Activated CD4-positive, alpha-beta T cell treated with anti-CD3 and anti-CD28 coated beads for 36 hours (primary cell): Measurements from ENCODE around the gene RNH1. TPM values are rescaled to one million over a fixed set of nuclear protein-coding genes. Genes with fewer than 3 reads are reported as not detected.
A peak's percentile ranks its signal among the peaks of the same experiment; 100 is the strongest.

Source experiments
- ATAC-seq: fragments of 200-7000 bp; cut with Tn5 transposase; one replicate; pipeline ENCODE4 v1.10.0; 2021; ENCODE audit warnings: mild to moderate bottlenecking, moderate library complexity
- CTCF ChIA-PET: fragments of 350-600 bp; sonication (Branson Sonifier 250); formaldehyde crosslinking; loops from one replicate; lab custom pipeline; 2021; ENCODE audit warnings: antibody characterized with exemption; lab: Charles Lee
- POLR2A ChIA-PET: fragments of 350-600 bp; sonication (Branson Sonifier 250); formaldehyde crosslinking; loops from one replicate; lab custom pipeline; 2021; ENCODE audit warnings: antibody characterized with exemption, inconsistent platforms; lab: Charles Lee
- DNase-seq: peaks from one replicate; pipeline ENCODE4 v3.0.0-alpha.2; 2020
- H3K27ac Mint-ChIP-seq: one replicate; pipeline ENCODE4 v1.8.0; 2021; ENCODE audit warnings: mixed read lengths
- H3K27me3 Mint-ChIP-seq: one replicate; pipeline ENCODE4 v1.8.0; 2021; ENCODE audit warnings: mixed read lengths
- H3K36me3 Mint-ChIP-seq: one replicate; pipeline ENCODE4 v1.8.0; 2021; ENCODE audit warnings: low read depth, mixed read lengths
- H3K4me1 Mint-ChIP-seq: one replicate; pipeline ENCODE4 v1.8.0; 2021; ENCODE audit warnings: mixed read lengths
- H3K4me3 Mint-ChIP-seq: one replicate; pipeline ENCODE4 v1.8.0; 2021; ENCODE audit warnings: mild to moderate bottlenecking, moderate library complexity, mixed read lengths
- H3K9me3 Mint-ChIP-seq: one replicate; pipeline ENCODE4 v1.8.0; 2021; ENCODE audit warnings: low read depth, mixed read lengths
- intact Hi-C, 2 experiments: fragments of 100-400 bp; cut with DNase I in 1 of 2; cut with micrococcal nuclease in 1 of 2; formaldehyde crosslinking; loops; one replicate each; pipeline versions ENCODE4 v1.14.2 to v1.15.1; 2022 to 2024; cut with DNase I, micrococcal nuclease
- total RNA-seq, 2 experiments: library from RNA; stranded (reverse); gene quantifications; one replicate each; pipeline ENCODE4 v1.2.3, GENCODE V29; 2021

The RNH1 gene
- total RNA-seq, 2 experiments from 2014 or later, result 111 to 116 TPM

- Mint-ChIP-seq H3K36me3 (peaks cover 18% of the 10 kb centered on the region), H3K4me1 (peaks cover 3% of the 10 kb centered on the region), H3K27ac (no peak overlapping the region), H3K9me3 (peaks cover 2% of the 10 kb centered on the region), H3K27me3 (no peaks in the 10 kb centered on the region), H3K4me3 (no peak overlapping the region)
- no peak for DNase-seq
- intact Hi-C loops, result no loop called here
- ATAC-seq, result no peak
- ChIA-PET CTCF (interaction anchor here (0.7 kb wide), 2 partner anchors 59 to 68 kb away, joined by 3 to 4 read pairs; no protein-coding TSS in a partner anchor), POLR2A (no interaction called here)
Measured at GRCh38 chr11:516400-516799, 9.4 kb upstream of the RNH1 start.

GRCh38 chr11:515131-515530 is 8.1 kb upstream of the RNH1 start:
- H3K27ac Mint-ChIP-seq, result no peak overlapping the region
- intact Hi-C loops, result no loop called here

GRCh38 chr11:514606-515005 is 7.6 kb upstream of the RNH1 start:
- POLR2A ChIA-PET, result no interaction called here
- ATAC-seq (no peak), DNase-seq (no peak)
- peaks cover 2% of the 10 kb centered on the region for H3K9me3 Mint-ChIP-seq
- peaks cover 28% of the 10 kb centered on the region for H3K36me3 Mint-ChIP-seq
- no peaks in the 10 kb centered on the region for H3K27me3 Mint-ChIP-seq
- H3K27ac Mint-ChIP-seq, result no peak overlapping the region
- intact Hi-C loops, result no loop called here
- peaks cover 3% of the 10 kb centered on the region for H3K4me1 Mint-ChIP-seq
- H3K4me3 Mint-ChIP-seq, result no peak overlapping the region
- CTCF ChIA-PET, result no interaction called here

More at GRCh38 chr11:515131-515530, 8.1 kb upstream of the RNH1 start:
- Mint-ChIP-seq H3K9me3 (peaks cover 2% of the 10 kb centered on the region), H3K36me3 (peaks cover 23% of the 10 kb centered on the region), H3K4me3 (no peak overlapping the region), H3K27me3 (no peaks in the 10 kb centered on the region), H3K4me1 (peaks cover 3% of the 10 kb centered on the region)
- no peak for ATAC-seq
- DNase-seq, result no peak
- POLR2A ChIA-PET, result no interaction called here
- CTCF ChIA-PET, result interaction anchor here (0.6 kb wide), 1 partner anchor 101 kb away, joined by 3 read pairs; the partner anchor contains the start of gene IRF7

DNA sequence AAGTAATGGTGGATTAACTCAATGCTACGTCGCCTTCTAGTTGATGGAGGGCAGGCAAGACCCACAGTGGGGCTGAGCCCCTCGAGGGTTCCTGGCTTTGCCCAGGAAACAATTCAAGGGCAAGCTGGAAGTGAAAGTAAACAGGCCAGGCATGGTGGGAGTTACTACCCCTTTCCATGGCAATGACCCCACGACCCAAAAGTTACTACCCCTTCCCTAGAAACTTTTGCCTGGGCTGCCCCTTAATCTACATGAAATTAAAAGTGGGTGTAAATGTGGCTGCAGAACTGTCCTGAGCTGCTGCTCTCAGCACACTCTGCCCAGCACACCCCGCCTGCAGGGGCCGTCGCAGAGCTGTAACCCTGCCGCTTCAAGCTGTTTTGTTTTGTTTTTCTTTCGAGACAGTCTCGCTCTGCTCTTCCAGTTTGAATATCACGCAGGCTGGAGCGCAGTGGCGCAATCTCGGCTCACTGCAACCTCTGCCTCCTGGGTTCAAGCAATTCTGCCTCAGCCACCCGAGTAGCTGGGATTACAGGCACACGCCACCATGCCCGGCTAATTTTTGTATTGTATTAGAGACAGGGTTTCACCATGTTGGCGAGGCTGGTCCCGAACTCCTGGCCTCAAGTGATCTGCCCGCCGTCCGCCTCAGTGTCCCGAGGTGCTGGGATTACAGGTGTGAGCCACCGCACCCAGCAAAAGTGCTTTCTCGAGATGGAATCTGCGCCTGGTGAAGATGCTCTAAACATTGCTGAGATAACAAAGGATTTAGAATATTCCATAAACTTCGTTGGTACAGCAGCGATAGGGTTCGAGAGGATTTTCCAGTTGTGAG is 5.9 kb upstream of the RNH1 start:
- no peak overlapping the region for H3K4me3 Mint-ChIP-seq
- DNase-seq (no peak), ATAC-seq (no peak)
- peaks cover 2% of the 10 kb centered on the region for H3K9me3 Mint-ChIP-seq
- H3K27ac Mint-ChIP-seq, result no peak overlapping the region
- intact Hi-C loops, result no loop called here
- CTCF ChIA-PET, result interaction anchor here (0.6 to 0.9 kb wide), 2 partner anchors 8 to 165 kb away, joined by 3 to 5 read pairs; no protein-coding TSS in a partner anchor
- no peaks in the 10 kb centered on the region for H3K27me3 Mint-ChIP-seq
- H3K4me1 Mint-ChIP-seq, result peaks cover 3% of the 10 kb centered on the region
- H3K36me3 Mint-ChIP-seq, result peaks cover 32% of the 10 kb centered on the region
- POLR2A ChIA-PET, result interaction anchor here (0.6 kb wide), 1 partner anchor 65 kb away, joined by 3 read pairs; no protein-coding TSS in a partner anchor

DNA sequence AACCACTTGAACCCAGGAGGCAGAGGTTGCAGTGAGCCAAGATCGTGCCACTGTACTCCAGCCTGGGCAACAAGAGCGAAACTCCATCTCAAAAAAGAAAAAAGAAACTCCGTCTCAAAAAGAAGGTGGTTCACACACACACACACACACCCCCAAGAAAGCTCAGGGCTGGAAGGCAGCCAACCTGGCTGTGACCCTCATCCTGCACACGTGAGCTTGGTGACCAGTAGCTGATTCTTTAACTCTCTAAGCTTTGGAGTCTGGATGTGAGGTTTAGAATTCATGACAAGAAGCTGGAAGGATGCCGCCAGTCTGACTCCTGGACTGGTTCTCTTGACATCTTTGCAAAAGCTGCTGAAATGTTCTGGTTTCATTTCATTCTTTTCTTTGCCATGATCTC is 1.9 kb upstream of the RNH1 start:
- no peaks in the 10 kb centered on the region for H3K9me3 Mint-ChIP-seq
- H3K27me3 Mint-ChIP-seq, result no peaks in the 10 kb centered on the region
- POLR2A ChIA-PET, result interaction anchor here (0.7 kb wide), 2 partner anchors 30 to 79 kb away, joined by 3 to 5 read pairs; no protein-coding TSS in a partner anchor
- CTCF ChIA-PET, result interaction anchor here (1.9 kb wide), 1 partner anchor 10 kb away, joined by 7 read pairs; no protein-coding TSS in a partner anchor
- intact Hi-C loops, result no loop called here
- no peak for ATAC-seq
- H3K4me1 Mint-ChIP-seq, result peaks cover 15% of the 10 kb centered on the region
- DNase-seq, result no peak
- peaks cover 33% of the 10 kb centered on the region for H3K36me3 Mint-ChIP-seq
- H3K4me3 Mint-ChIP-seq, result no peak overlapping the region
- H3K27ac Mint-ChIP-seq, result no peak overlapping the region

DNA sequence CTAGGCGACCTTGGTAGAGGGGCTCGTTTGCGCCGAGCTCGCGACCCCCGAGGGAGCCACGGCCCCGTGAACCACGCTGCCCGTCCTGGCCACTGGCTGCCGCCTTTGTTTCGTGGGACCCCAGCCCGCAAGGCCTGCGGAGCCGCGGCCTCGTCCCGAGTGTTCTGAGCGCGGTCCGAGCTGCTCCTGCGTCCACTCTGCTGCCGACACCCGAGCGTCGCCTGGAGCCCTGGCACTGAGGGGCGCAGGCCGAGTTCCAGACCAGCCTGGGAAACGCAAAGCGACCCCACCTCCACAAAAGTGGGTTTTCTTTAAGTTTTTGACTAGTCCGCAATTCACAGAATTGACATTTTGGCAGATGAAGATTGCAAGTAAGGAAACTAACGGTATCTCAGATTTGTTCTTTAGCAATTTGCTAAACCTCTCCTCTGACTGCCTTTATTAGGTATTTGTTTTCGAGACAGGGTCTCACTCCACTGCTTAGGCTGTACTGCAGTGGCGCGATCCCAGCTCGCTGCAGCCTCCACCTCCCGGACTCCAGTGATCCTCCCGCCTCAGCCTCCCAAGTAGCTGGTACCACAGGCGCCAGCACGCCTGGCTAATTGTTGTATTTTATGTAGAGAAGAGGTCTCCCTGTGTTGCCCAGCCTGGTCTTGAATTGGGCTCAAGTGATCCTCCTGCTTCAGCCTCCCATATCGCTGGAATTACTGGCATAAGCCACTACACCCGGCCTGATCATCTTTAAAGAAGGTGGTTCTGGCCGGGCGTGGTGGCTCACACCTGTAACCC is 879 bp upstream of the RNH1 start:
- ChIA-PET CTCF (interaction anchor here (0.6 kb wide), 1 partner anchor 189 kb away, joined by 3 read pairs; no protein-coding TSS in a partner anchor), POLR2A (interaction anchor here (0.6 kb wide), 1 partner anchor 313 kb away, joined by 3 read pairs; no protein-coding TSS in a partner anchor)
- H3K4me3 Mint-ChIP-seq, result peak overlapping the region; percentile 93
- no peaks in the 10 kb centered on the region for H3K9me3 Mint-ChIP-seq
- peaks cover 22% of the 10 kb centered on the region for H3K4me1 Mint-ChIP-seq
- H3K36me3 Mint-ChIP-seq, result peaks cover 32% of the 10 kb centered on the region
- intact Hi-C loops, result loop anchor here (1.0 to 2.0 kb wide), 7 partner anchors 10 to 193 kb away; partner anchors contain the start of genes HRAS (in 1 of the 2), IFITM1 (in 1 of the 2), LMNTD2 (in 1 of the 2) and RASSF7 (in 1 of the 2)
- DNase-seq (no peak), ATAC-seq (no peak)
- no peaks in the 10 kb centered on the region for H3K27me3 Mint-ChIP-seq
- peak overlapping the region; percentile 76 for H3K27ac Mint-ChIP-seq

GRCh38 chr11:506238-506994 is 626 bp downstream of the RNH1 start:
- H3K9me3 Mint-ChIP-seq, result no peaks in the 10 kb centered on the region
- peaks cover 26% of the 10 kb centered on the region for H3K36me3 Mint-ChIP-seq
- POLR2A ChIA-PET, result interaction anchor here (1.0 to 1.3 kb wide), 4 partner anchors 12 to 299 kb away, joined by 3 to 4 read pairs (median 4); partner anchors contain the start of genes BET1L, HRAS and RIC8A
- CTCF ChIA-PET, result interaction anchor here (0.6 to 1.7 kb wide), 5 partner anchors 12 to 220 kb away, joined by 3 to 9 read pairs (median 3); partner anchors contain the start of gene PHRF1
- ATAC-seq, result peak; percentile 78
- H3K4me1 Mint-ChIP-seq, result peaks cover 22% of the 10 kb centered on the region
- H3K4me3 Mint-ChIP-seq, result peak overlapping the region; percentile 93
- intact Hi-C loops, result loop anchor here (1.0 to 2.0 kb wide), 15 partner anchors 29 to 314 kb away; partner anchors contain the start of genes BET1L (in 1 of the 2), DEAF1 (in 1 of the 2), GATD1 (in 1 of the 2) and HRAS (in 1 of the 2)
- no peaks in the 10 kb centered on the region for H3K27me3 Mint-ChIP-seq
- H3K27ac Mint-ChIP-seq, result peak overlapping the region; percentile 99
- peak; percentile 99 for DNase-seq

GRCh38 chr11:504994-505344 is 2.1 kb downstream of the RNH1 start:
- ATAC-seq (no peak), DNase-seq (no peak)
- intact Hi-C loops, result no loop called here
- Mint-ChIP-seq H3K36me3 (peaks cover 28% of the 10 kb centered on the region), H3K27ac (peak overlapping the region; percentile 39), H3K4me1 (peaks cover 22% of the 10 kb centered on the region), H3K9me3 (no peaks in the 10 kb centered on the region), H3K27me3 (no peaks in the 10 kb centered on the region), H3K4me3 (peak overlapping the region; percentile 93)
- ChIA-PET POLR2A (no interaction called here), CTCF (interaction anchor here (0.7 kb wide), 1 partner anchor 49 kb away, joined by 3 read pairs; no protein-coding TSS in a partner anchor)

GRCh38 chr11:504053-504993 is 2.7 kb downstream of the RNH1 start:
- no peaks in the 10 kb centered on the region for H3K27me3 Mint-ChIP-seq
- ATAC-seq (no peak), DNase-seq (peak; percentile 50)
- H3K27ac Mint-ChIP-seq, result peak overlapping the region; percentile 39
- peaks cover 26% of the 10 kb centered on the region for H3K36me3 Mint-ChIP-seq
- peak overlapping the region; percentile 93 for H3K4me3 Mint-ChIP-seq
- H3K9me3 Mint-ChIP-seq, result no peaks in the 10 kb centered on the region
- intact Hi-C loops, result no loop called here
- H3K4me1 Mint-ChIP-seq, result peaks cover 22% of the 10 kb centered on the region
- ChIA-PET POLR2A (no interaction called here), CTCF (interaction anchor here (0.6 kb wide), 1 partner anchor 14 kb away, joined by 3 read pairs; no protein-coding TSS in a partner anchor)
